Measurements from ENCODE around the gene FUT7.

DNA sequence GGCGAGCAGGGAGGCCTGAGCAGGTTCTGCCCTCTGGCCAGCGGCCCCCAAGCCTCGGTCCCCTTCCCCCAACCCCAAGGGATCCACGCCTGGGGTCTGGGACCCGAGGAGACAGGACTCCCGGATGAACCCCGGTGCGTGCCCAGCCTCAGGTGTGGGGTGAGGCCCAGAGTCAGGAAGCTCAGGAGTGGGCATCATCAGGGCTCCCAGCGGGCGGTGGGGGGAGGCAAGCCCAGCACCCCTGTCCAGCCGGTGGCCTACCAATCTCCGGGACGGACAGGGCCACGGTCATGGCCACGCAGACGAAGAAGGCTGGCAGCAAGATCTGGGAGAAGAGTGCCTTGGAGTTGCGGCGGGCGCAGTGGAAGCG lies 18.3 kb downstream of the FUT7 start:
- TF ChIP-seq, protein P1, sequence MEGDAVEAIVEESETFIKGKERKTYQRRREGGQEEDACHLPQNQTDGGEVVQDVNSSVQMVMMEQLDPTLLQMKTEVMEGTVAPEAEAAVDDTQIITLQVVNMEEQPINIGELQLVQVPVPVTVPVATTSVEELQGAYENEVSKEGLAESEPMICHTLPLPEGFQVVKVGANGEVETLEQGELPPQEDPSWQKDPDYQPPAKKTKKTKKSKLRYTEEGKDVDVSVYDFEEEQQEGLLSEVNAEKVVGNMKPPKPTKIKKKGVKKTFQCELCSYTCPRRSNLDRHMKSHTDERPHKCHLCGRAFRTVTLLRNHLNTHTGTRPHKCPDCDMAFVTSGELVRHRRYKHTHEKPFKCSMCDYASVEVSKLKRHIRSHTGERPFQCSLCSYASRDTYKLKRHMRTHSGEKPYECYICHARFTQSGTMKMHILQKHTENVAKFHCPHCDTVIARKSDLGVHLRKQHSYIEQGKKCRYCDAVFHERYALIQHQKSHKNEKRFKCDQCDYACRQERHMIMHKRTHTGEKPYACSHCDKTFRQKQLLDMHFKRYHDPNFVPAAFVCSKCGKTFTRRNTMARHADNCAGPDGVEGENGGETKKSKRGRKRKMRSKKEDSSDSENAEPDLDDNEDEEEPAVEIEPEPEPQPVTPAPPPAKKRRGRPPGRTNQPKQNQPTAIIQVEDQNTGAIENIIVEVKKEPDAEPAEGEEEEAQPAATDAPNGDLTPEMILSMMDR (IDR thresholded peaks at IDR 0.05), result no peak
- no peak for TF ChIP-seq POLR2A (IDR thresholded peaks at IDR 0.05)
